ENCODE data around the gene SHROOM3.

- TF ChIP-seq CTCF (conservative IDR thresholded peaks at IDR 0.05 in 1 of 2, IDR thresholded peaks at IDR 0.05 in 1 of 2; ENCODE audit: extremely low read depth in 1 of 2, insufficient read depth in 1 of 2, low read depth in 1 of 2, low read length in 2 of 2): no peak
- TF ChIP-seq EZH2 (IDR thresholded peaks at IDR 0.05; ENCODE audit: borderline replicate concordance, low read length): no peak
Measured at GRCh38 chr4:76484654-76485053, 49.6 kb downstream of the SHROOM3 start.

All from mammary epithelial cell (primary cell).